Measurements from ENCODE around the gene ZSWIM3. TPM values are rescaled to one million over a fixed set of nuclear protein-coding genes. Genes with fewer than 3 reads are reported as not detected.
A peak's percentile ranks its signal among the peaks of the same experiment; 100 is the strongest.

Gene ZSWIM3
- total RNA-seq, 2 donors from 2014 or later = 3.0 to 6.1 TPM

- peaks cover 18 to 47% of the 10 kb centered on the region in 2 donors for H3K4me1 ChIP-seq (ENCODE audit: control insufficient read depth in 1 of 2, low read depth in 2 of 2)
- H3K36me3 ChIP-seq = peaks cover 12% of the 10 kb centered on the region
- DNase-seq (ENCODE audit: low spot score) = peak; percentile 72
- H3K27ac ChIP-seq = peak overlapping the region; percentile 93 to 98
- H3K9me3 ChIP-seq = no peaks in the 10 kb centered on the region
- peak; percentile 24 for ATAC-seq (ENCODE audit: insufficient number of reproducible peaks, low FRiP score, low read depth)
- H3K27me3 ChIP-seq (replicated peaks; ENCODE audit: insufficient read depth) = no peaks in the 10 kb centered on the region
- TF ChIP-seq CTCF (IDR thresholded peaks at IDR 0.05) = no peak
- peak overlapping the region; percentile 95 for H3K4me3 ChIP-seq
Measured at GRCh38 chr20:45835825-45836224, 21.6 kb upstream of the ZSWIM3 start.

- peak overlapping the region; percentile 95 for H3K4me3 ChIP-seq
- TF ChIP-seq CTCF (IDR thresholded peaks at IDR 0.05) = no peak
- H3K36me3 ChIP-seq = peaks cover 22% of the 10 kb centered on the region
- H3K27ac ChIP-seq = peak overlapping the region; percentile 56 to 98
- no peaks in the 10 kb centered on the region for H3K9me3 ChIP-seq
- no peaks in the 10 kb centered on the region for H3K27me3 ChIP-seq (replicated peaks; ENCODE audit: insufficient read depth)
- DNase-seq (ENCODE audit: low spot score) = no peak
- H3K4me1 ChIP-seq (ENCODE audit: control insufficient read depth in 1 of 2, low read depth in 2 of 2) = peaks cover 18 to 53% of the 10 kb centered on the region in 2 donors
- ATAC-seq (ENCODE audit: insufficient number of reproducible peaks, low FRiP score, low read depth) = no peak
Measured at GRCh38 chr20:45836841-45837240, 20.6 kb upstream of the ZSWIM3 start.

GRCh38 chr20:45840700-45841198, 16.7 kb upstream of the ZSWIM3 start:
- H3K36me3 ChIP-seq = peaks cover 39% of the 10 kb centered on the region
- peak overlapping the region; percentile 34 to 55 for H3K27ac ChIP-seq

GRCh38 chr20:45841407-45842129, 15.8 kb upstream of the ZSWIM3 start:
- DNase-seq (ENCODE audit: low spot score) (no peak), ATAC-seq (ENCODE audit: insufficient number of reproducible peaks, low FRiP score, low read depth) (no peak)
- Histone ChIP-seq H3K4me1 (ENCODE audit: control insufficient read depth in 1 of 2, low read depth in 2 of 2) (peaks cover 8 to 36% of the 10 kb centered on the region in 2 donors), H3K4me3 (no peak overlapping the region), H3K36me3 (peaks cover 42% of the 10 kb centered on the region), H3K27me3 (replicated peaks; ENCODE audit: insufficient read depth) (no peaks in the 10 kb centered on the region), H3K9me3 (no peaks in the 10 kb centered on the region), H3K27ac (peak overlapping the region; percentile 34 to 55)
- no peak for TF ChIP-seq CTCF (IDR thresholded peaks at IDR 0.05)

More at GRCh38 chr20:45840700-45841198, 16.7 kb upstream of the ZSWIM3 start:
- Histone ChIP-seq H3K4me1 (ENCODE audit: control insufficient read depth in 1 of 2, low read depth in 2 of 2) (peaks cover 10 to 42% of the 10 kb centered on the region in 2 donors), H3K27me3 (replicated peaks; ENCODE audit: insufficient read depth) (no peaks in the 10 kb centered on the region), H3K9me3 (no peaks in the 10 kb centered on the region), H3K4me3 (no peak overlapping the region)
- DNase-seq (ENCODE audit: low spot score) (no peak), ATAC-seq (ENCODE audit: insufficient number of reproducible peaks, low FRiP score, low read depth) (no peak)
- no peak for TF ChIP-seq CTCF (IDR thresholded peaks at IDR 0.05)

- Histone ChIP-seq H3K9me3 (no peaks in the 10 kb centered on the region), H3K4me3 (no peak overlapping the region), H3K36me3 (peaks cover 40% of the 10 kb centered on the region), H3K4me1 (ENCODE audit: control insufficient read depth in 1 of 2, low read depth in 2 of 2) (peaks cover under 1 to 29% of the 10 kb centered on the region in 2 donors), H3K27ac (peak overlapping the region in 1 of 2 donors; percentile 6), H3K27me3 (replicated peaks; ENCODE audit: insufficient read depth) (no peaks in the 10 kb centered on the region)
- no peak for DNase-seq (ENCODE audit: low spot score)
- ATAC-seq (ENCODE audit: insufficient number of reproducible peaks, low FRiP score, low read depth) = no peak
- TF ChIP-seq CTCF (IDR thresholded peaks at IDR 0.05) = no peak
Measured at GRCh38 chr20:45842169-45842812, 15.1 kb upstream of the ZSWIM3 start.
